Kidney (tissue), 14 donors: ENCODE data around the gene PAX5. TPM values are rescaled to one million over a fixed set of nuclear protein-coding genes. Genes with fewer than 3 reads are reported as not detected.

Experiments used
- DNase-seq, 5 donors: peaks; one replicate each; pipeline ENCODE4 v3.0.0-alpha.2; 2013 to 2020
- FAIRE-seq: peaks from 2 replicates; lab custom pipeline; 2012; peaks lifted over from hg19 to GRCh38; lab: Jason Lieb, UNC
- H3K27ac ChIP-seq, 2 donors: one replicate each; pipeline ENCODE4 v1.7.0; 2013; ENCODE audit warnings: low read depth in 2 of 2, low read length in 2 of 2, inconsistent platforms in 1 of 2
- H3K27me3 ChIP-seq: one replicate; pipeline ENCODE4 v1.7.1; 2013; ENCODE audit warnings: low read length, inconsistent platforms; ENCODE audit not compliant: control insufficient read depth, insufficient read depth
- H3K36me3 ChIP-seq, 3 donors: one replicate each; pipeline versions ENCODE4 v1.7.0 to v1.7.1; 2013; ENCODE audit warnings: low read length in 3 of 3, control low read depth in 1 of 3, inconsistent platforms in 1 of 3; ENCODE audit not compliant: insufficient read depth in 3 of 3, control insufficient read depth in 2 of 3
- H3K4me1 ChIP-seq, 3 donors: one replicate each; pipeline versions ENCODE4 v1.7.0 to v1.7.1; 2013; ENCODE audit warnings: low read length in 3 of 3, inconsistent platforms in 1 of 3, low read depth in 1 of 3; ENCODE audit not compliant: control insufficient read depth in 2 of 3, insufficient read depth in 2 of 3
- H3K4me3 ChIP-seq, 3 donors: one replicate each; pipeline versions ENCODE4 v1.7.0 to v1.8.1; 2013; ENCODE audit warnings: low read length in 3 of 3, control low read depth in 1 of 3, inconsistent platforms in 1 of 3
- H3K9ac ChIP-seq, 3 donors: one replicate each; pipeline versions ENCODE4 v1.7.0 to v1.7.1; 2013; ENCODE audit warnings: low read length in 3 of 3, control low read depth in 1 of 3, inconsistent platforms in 1 of 3
- H3K9me3 ChIP-seq, 3 donors: one replicate each; pipeline versions ENCODE4 v1.7.0 to v1.7.1; 2013; ENCODE audit warnings: low read length in 3 of 3, control low read depth in 1 of 3, inconsistent platforms in 1 of 3; ENCODE audit not compliant: control insufficient read depth in 2 of 3, insufficient read depth in 1 of 3
- intact Hi-C: fragments of 100-400 bp; cut with DNase I; formaldehyde crosslinking; loops from one replicate; pipeline ENCODE4 v1.11.1; 2022
- polyA plus RNA-seq: library from polyadenylated mRNA; stranded (reverse); fragments of 350-450 nt; fragmentation: Illumina TruSeq; extraction: RNeasy Lipid Tissue Mini Kit (QIAGEN cat#74804); gene quantifications from one replicate; pipeline ENCODE4 v1.2.3, GENCODE V29; 2014; ENCODE audit warnings: low read depth, low replicate concordance; ENCODE audit not compliant: insufficient read depth
- total RNA-seq: library from RNA; stranded (reverse); fragmentation: NEBNext Ultra II Directional; extraction: Animal tissue kit (Norgen Biotek cat#: 25700); gene quantifications from one replicate; pipeline ENCODE4 v1.2.1, GENCODE V29; 2021
- TF ChIP-seq, protein P1 (sequence below): IDR thresholded peaks from 3 replicates; pipeline ENCODE4 v1.5.1; 2012; ENCODE audit warnings: mild to moderate bottlenecking, moderate library complexity, borderline replicate concordance; ENCODE audit not compliant: insufficient read depth; ENCODE audit errors: extremely low read depth
- donor health status: control.
- donor health status: control.
- donor health status: control.
- donor health status: control.
- donor health status: control.
- donor health status: DM: yes; HTN: yes; CAD: no.
- donor health status: Normal renal cell carcinoma (clear cell type).

The PAX5 gene
- total and polyA plus RNA-seq, 2 donors from 2014 or later: 2.7 TPM; not detected in 1

DNA sequence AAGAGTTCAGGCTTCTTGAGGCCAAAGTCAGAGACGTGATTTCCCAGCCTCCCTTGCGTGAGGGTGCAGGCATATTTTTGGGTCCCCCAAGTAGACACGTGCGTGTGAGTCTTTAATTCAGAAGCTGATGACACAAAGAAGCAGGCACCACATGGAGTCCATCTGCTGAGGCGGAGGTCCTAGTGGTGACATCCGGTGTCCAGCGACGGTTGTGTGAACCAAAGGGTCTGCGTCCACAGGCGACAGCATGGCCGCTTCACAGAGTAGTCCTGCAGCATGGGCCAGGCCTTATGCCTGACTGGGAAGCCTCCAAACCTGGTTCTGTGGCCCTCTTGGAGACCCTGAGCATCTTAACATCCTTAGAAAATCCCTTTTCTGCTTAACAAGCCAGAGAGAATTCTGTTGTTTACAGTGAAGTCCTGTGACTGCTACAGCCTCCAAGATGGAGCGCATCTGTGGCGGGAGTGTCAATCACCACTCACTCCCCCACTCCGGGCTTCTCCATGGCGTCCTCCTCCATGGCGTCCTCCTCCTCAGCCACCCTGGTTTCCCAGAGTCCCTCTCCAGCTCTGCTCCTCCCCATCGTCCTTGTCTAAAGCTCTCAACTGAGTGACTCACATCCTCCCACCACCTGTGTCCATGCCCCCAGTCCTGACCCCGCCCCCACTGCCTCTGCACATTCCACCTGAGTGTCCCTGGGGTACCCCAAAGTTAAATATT is 133.8 kb downstream of the PAX5 start:
- Histone ChIP-seq H3K27me3 (no peaks in the 10 kb centered on the region), H3K27ac (no peak overlapping the region), H3K9me3 (no peaks in the 10 kb centered on the region), H3K4me1 (no peaks in the 10 kb centered on the region), H3K4me3 (no peak overlapping the region), H3K9ac (no peak overlapping the region), H3K36me3 (no peaks in the 10 kb centered on the region)
- TF ChIP-seq, protein P1, sequence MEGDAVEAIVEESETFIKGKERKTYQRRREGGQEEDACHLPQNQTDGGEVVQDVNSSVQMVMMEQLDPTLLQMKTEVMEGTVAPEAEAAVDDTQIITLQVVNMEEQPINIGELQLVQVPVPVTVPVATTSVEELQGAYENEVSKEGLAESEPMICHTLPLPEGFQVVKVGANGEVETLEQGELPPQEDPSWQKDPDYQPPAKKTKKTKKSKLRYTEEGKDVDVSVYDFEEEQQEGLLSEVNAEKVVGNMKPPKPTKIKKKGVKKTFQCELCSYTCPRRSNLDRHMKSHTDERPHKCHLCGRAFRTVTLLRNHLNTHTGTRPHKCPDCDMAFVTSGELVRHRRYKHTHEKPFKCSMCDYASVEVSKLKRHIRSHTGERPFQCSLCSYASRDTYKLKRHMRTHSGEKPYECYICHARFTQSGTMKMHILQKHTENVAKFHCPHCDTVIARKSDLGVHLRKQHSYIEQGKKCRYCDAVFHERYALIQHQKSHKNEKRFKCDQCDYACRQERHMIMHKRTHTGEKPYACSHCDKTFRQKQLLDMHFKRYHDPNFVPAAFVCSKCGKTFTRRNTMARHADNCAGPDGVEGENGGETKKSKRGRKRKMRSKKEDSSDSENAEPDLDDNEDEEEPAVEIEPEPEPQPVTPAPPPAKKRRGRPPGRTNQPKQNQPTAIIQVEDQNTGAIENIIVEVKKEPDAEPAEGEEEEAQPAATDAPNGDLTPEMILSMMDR: no peak
- FAIRE-seq (no peak), DNase-seq (no peak)
- intact Hi-C loops: no loop called here

DNA sequence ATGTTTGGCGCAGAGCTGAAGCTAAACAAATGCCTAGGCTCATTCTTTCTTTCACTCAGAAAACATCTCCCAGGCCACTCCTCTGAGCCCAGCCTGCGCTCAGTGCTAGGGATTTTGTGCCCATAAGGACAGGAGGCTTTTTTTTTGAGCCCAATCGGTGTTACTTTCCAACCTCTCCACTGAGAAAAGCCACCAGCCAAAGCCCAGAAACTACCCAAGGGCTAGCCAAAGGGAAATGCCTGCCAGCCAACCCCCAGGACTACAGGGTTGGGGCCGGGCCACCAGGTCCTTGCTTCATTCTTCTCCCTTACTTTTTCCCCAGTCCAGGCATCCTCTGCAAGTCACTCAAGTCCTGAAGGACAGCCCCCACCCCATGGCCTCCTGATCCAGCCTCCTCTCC is 134.7 kb downstream of the PAX5 start:
- H3K9ac ChIP-seq: no peak overlapping the region
- no peak overlapping the region for H3K4me3 ChIP-seq
- no peak for FAIRE-seq
- TF ChIP-seq, protein P1: no peak
- no peaks in the 10 kb centered on the region for H3K27me3 ChIP-seq
- H3K4me1 ChIP-seq: no peaks in the 10 kb centered on the region
- intact Hi-C loops: no loop called here
- H3K9me3 ChIP-seq: no peaks in the 10 kb centered on the region
- DNase-seq: no peak
- no peak overlapping the region for H3K27ac ChIP-seq
- no peaks in the 10 kb centered on the region for H3K36me3 ChIP-seq

DNA sequence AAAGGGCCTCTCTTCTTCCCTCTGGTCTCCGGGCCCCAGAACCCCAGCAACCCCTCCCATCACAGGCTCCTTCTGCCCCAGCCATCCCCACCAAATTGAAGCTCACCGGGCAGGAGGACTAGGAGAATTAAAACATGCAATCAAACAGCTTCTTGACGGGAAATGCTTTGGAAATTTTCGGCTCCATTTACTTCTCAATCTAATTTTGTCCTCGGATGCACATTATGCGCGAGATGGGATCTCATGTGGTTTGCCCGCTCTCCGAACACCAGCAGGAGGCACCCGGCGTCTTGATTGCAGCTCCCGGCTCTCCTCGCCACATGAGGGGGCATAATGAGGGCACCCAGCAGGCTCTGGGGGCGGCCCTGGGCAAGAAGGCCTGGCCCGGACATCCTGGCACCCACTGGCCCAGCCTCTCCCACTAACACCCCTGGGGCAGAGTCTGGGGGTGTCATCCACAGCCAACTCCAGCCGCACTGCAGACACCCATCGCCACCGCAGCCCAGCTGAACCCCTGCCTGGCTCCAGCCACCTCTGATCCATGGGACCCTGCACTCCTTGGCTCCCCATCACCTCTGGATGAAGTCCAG is 135.5 kb downstream of the PAX5 start:
- Histone ChIP-seq H3K9me3 (no peaks in the 10 kb centered on the region), H3K36me3 (no peaks in the 10 kb centered on the region), H3K4me1 (no peaks in the 10 kb centered on the region), H3K4me3 (no peak overlapping the region), H3K27me3 (no peaks in the 10 kb centered on the region), H3K9ac (no peak overlapping the region), H3K27ac (no peak overlapping the region)
- TF ChIP-seq, protein P1: no peak
- intact Hi-C loops: no loop called here
- no peak for DNase-seq
- no peak for FAIRE-seq
